Smooth muscle cell (in vitro differentiated cells): Measurements from ENCODE around the gene FBRS. TPM values are rescaled to one million over a fixed set of nuclear protein-coding genes. Genes with fewer than 3 reads are reported as not detected.
A peak's percentile ranks its signal among the peaks of the same experiment; 100 is the strongest.

Source experiments
- DNase-seq: peaks from one replicate; lab custom pipeline; 2025; ENCODE audit not compliant: unreplicated experiment; lab: John Stamatoyannopoulos, UW
- H2AFZ ChIP-seq: fragments of 200-600 bp; sonication (generic); 2 replicates; pipeline ENCODE4 v1.6.0; 2016; ENCODE audit warnings: antibody characterized with exemption, low read depth, mild to moderate bottlenecking
- H3F3A ChIP-seq: fragments of 200-600 bp; sonication (generic); 2 replicates; pipeline ENCODE4 v1.6.0; 2017; ENCODE audit warnings: antibody characterized with exemption, low read depth
- H3K27ac ChIP-seq: fragments of 200-600 bp; sonication (generic); 2 replicates; pipeline ENCODE4 v1.5.1; 2016; ENCODE audit warnings: low read depth, mild to moderate bottlenecking
- H3K27me3 ChIP-seq: fragments of 200-600 bp; sonication (generic); 2 replicates; pipeline ENCODE4 v1.6.1; 2016; ENCODE audit warnings: low read depth, mild to moderate bottlenecking
- H3K36me3 ChIP-seq: fragments of 200-600 bp; sonication (generic); 2 replicates; pipeline ENCODE4 v1.5.1; 2016; ENCODE audit warnings: low read depth
- H3K4me1 ChIP-seq: fragments of 200-600 bp; sonication (generic); 2 replicates; pipeline ENCODE4 v1.5.1; 2016; ENCODE audit warnings: low read depth
- H3K4me2 ChIP-seq: fragments of 200-600 bp; sonication (generic); 2 replicates; pipeline ENCODE4 v1.6.0; 2016; ENCODE audit warnings: mild to moderate bottlenecking
- H3K4me3 ChIP-seq: fragments of 200-600 bp; sonication (generic); 2 replicates; pipeline ENCODE4 v1.5.1; 2016; ENCODE audit warnings: mild to moderate bottlenecking
- H3K79me2 ChIP-seq: fragments of 200-600 bp; sonication (generic); 2 replicates; pipeline ENCODE4 v1.6.0; 2016; ENCODE audit warnings: low read depth, mild to moderate bottlenecking
- H3K9ac ChIP-seq: fragments of 200-600 bp; sonication (generic); 2 replicates; pipeline ENCODE4 v1.6.0; 2016; ENCODE audit warnings: low read depth
- H3K9me3 ChIP-seq: fragments of 200-600 bp; sonication (generic); replicated peaks from 2 replicates; pipeline ENCODE4 v1.5.1; 2016; ENCODE audit warnings: low read depth
- H4K20me1 ChIP-seq: fragments of 200-600 bp; sonication (generic); 2 replicates; pipeline ENCODE4 v1.6.0; 2016; ENCODE audit warnings: low read depth
- WGBS: methylation state at CpG from one replicate; pipeline ENCODE4 v1.1.7; 2016; ENCODE audit warnings: low lambda C conversion rate; 5-methylcytosine and 5-hydroxymethylcytosine counted together
- polyA plus RNA-seq: library from polyadenylated mRNA; unstranded; fragments of >200 nt; fragmentation: Nextera tagmentation; extraction: Ambion mirVana; gene quantifications from 2 replicates; pipeline ENCODE4 v1.2.1, GENCODE V29; 2016
- total RNA-seq: library from RNA; depleted of rRNA; stranded (reverse); fragments of >200 nt; gene quantifications from 2 replicates; pipeline ENCODE4 v1.2.3, GENCODE V29; 2014
- TF ChIP-seq, protein P1 (sequence below): fragments of 200-600 bp; sonication (generic); IDR thresholded peaks from 2 replicates; pipeline ENCODE4 v1.5.1; 2017; ENCODE audit warnings: borderline replicate concordance, mild to moderate bottlenecking, antibody characterized with exemption; ENCODE audit not compliant: insufficient read depth, poor library complexity, severe bottlenecking

FBRS gene
- total and polyA plus RNA-seq, 2 experiments from 2014 or later = 18.3 to 21.9 TPM

DNA sequence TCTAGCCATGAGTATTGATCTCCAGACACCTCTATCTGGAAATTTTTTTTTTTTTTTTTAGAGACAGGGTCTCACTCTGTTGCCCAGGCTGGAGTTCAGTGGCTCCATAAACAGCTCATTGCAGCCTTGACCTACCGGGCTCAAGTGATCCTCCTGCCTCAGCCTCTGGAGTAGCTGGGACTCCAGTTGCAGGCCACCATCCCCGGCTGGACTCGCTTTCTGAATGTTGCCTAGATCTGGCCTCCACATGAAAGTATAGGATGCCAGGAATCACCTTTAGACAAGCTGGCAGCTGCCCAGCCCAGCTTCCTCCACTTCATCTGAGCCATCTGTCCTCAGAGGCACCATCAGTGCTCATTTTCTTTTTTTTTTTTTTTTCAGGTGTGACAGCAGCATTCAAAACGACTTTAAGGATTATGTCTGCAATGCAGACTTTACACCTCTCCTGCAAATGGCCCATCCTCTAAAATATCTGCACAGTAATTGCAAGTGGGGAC, 13.8 kb upstream of the FBRS start:
- Histone ChIP-seq H3F3A (no peaks in the 10 kb centered on the region), H3K9me3 (no peaks in the 10 kb centered on the region), H3K27ac (no peak overlapping the region), H3K4me3 (no peak overlapping the region), H4K20me1 (no peaks in the 10 kb centered on the region), H3K27me3 (no peaks in the 10 kb centered on the region), H3K9ac (no peak overlapping the region), H3K4me1 (no peaks in the 10 kb centered on the region), H3K79me2 (no peaks in the 10 kb centered on the region), H2AFZ (no peak overlapping the region), H3K36me3 (no peaks in the 10 kb centered on the region), H3K4me2 (no peak overlapping the region)
- 72% methylated on average over 4 of the region's 4 CpGs for WGBS
- no peak for DNase-seq
- TF ChIP-seq, protein P1, sequence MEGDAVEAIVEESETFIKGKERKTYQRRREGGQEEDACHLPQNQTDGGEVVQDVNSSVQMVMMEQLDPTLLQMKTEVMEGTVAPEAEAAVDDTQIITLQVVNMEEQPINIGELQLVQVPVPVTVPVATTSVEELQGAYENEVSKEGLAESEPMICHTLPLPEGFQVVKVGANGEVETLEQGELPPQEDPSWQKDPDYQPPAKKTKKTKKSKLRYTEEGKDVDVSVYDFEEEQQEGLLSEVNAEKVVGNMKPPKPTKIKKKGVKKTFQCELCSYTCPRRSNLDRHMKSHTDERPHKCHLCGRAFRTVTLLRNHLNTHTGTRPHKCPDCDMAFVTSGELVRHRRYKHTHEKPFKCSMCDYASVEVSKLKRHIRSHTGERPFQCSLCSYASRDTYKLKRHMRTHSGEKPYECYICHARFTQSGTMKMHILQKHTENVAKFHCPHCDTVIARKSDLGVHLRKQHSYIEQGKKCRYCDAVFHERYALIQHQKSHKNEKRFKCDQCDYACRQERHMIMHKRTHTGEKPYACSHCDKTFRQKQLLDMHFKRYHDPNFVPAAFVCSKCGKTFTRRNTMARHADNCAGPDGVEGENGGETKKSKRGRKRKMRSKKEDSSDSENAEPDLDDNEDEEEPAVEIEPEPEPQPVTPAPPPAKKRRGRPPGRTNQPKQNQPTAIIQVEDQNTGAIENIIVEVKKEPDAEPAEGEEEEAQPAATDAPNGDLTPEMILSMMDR = no peak

DNA sequence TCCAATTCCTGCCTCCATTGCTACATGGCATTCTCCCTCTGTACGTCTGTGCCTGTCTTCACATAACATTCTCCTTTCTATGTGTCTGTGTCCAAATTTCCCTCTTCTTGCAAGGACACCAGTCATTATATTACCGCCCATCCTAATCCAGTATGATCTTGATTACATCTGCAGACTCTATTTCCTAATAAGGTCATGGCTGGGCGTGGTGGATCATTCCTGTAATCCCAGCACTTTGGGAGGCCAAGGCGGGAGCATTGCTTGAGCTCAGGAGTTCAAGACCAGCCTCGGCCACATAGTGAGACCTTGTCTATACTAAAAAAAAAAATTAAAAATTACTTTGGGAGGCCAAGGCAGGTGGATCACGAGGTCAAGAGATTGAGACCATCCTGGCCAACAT, 12.5 kb upstream of the FBRS start:
- Histone ChIP-seq H3K9ac (no peak overlapping the region), H2AFZ (no peak overlapping the region), H3K4me3 (no peak overlapping the region), H3K9me3 (no peaks in the 10 kb centered on the region), H3K36me3 (no peaks in the 10 kb centered on the region), H3K4me1 (no peaks in the 10 kb centered on the region), H3F3A (no peaks in the 10 kb centered on the region), H3K79me2 (no peaks in the 10 kb centered on the region), H3K27ac (no peak overlapping the region), H3K4me2 (no peak overlapping the region), H3K27me3 (no peaks in the 10 kb centered on the region), H4K20me1 (no peaks in the 10 kb centered on the region)
- TF ChIP-seq, protein P1 = no peak
- 65% methylated on average over 6 of the region's 6 CpGs for WGBS
- no peak for DNase-seq

DNA sequence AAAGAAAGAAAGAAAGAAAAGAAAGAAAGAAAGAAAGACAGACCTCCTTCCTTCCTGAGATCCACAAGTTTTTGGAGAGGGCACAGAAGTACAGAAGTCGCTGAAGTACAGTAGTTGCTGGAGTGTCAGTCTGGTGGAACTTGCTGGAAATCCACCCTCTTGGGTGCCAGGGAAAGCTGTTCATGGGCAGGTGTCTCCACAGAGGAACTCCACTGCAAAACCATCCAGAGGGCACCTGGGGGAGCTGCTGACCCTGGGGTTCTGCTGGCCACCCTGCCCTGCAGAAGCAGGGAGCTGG, 11.0 kb upstream of the FBRS start:
- Histone ChIP-seq H3K27ac (no peak overlapping the region), H3K9ac (no peak overlapping the region), H3K4me2 (no peak overlapping the region), H3K27me3 (no peaks in the 10 kb centered on the region), H2AFZ (no peak overlapping the region), H3K36me3 (no peaks in the 10 kb centered on the region), H4K20me1 (no peaks in the 10 kb centered on the region), H3F3A (peaks cover 4% of the 10 kb centered on the region), H3K79me2 (peaks cover 4% of the 10 kb centered on the region), H3K4me1 (peaks cover 5% of the 10 kb centered on the region), H3K4me3 (no peak overlapping the region), H3K9me3 (no peaks in the 10 kb centered on the region)
- TF ChIP-seq, protein P1 = no peak
- WGBS = 96% methylated on average over 1 of the region's 1 CpG
- no peak for DNase-seq

DNA sequence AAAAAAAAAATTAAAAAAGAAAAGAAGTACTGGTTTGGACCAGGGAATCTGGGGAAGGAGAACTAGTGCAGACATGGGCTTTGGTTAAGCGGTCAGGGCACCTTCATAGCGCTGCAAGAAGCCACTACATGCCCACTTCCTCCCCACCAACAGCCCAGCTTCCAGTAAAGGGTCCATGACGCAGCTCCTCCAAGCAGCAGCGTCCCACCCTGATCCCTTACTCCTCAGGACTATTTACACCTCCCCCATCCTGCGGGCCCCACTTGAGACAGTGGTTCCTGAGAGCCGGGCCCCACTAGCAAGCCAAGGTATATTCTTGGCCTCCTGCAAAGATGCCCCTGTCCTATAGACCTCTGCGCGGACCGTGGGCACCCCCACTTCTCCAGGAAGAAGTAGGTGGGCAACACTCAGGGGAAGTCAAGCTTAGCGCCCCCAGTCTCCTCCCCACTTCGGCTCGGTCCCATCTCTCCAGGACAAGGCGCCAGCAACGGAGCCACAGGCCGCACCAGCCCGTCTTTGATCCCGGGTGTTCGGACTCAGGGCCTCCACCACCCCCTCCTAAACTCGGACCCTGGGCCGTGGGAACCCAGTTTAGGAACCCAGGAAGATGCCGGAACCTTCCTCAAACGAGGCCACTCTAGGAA, 8.4 kb upstream of the FBRS start:
- Histone ChIP-seq H3K4me2 (peak overlapping the region; percentile 98), H4K20me1 (no peaks in the 10 kb centered on the region), H3K9ac (peak overlapping the region; percentile 58), H3F3A (peaks cover 5% of the 10 kb centered on the region), H3K36me3 (no peaks in the 10 kb centered on the region), H3K27ac (peak overlapping the region; percentile 55), H3K4me3 (peak overlapping the region; percentile 95), H2AFZ (peak overlapping the region; percentile 100), H3K9me3 (no peaks in the 10 kb centered on the region), H3K79me2 (peaks cover 8% of the 10 kb centered on the region), H3K4me1 (peaks cover 5% of the 10 kb centered on the region), H3K27me3 (no peaks in the 10 kb centered on the region)
- WGBS = 80% methylated on average over 22 of the region's 22 CpGs
- TF ChIP-seq, protein P1 = no peak
- no peak for DNase-seq
